ENCODE measurements around the gene PPP6R3. TPM values are rescaled to one million over a fixed set of nuclear protein-coding genes. Genes with fewer than 3 reads are reported as not detected.
A peak's percentile ranks its signal among the peaks of the same experiment; 100 is the strongest.

PPP6R3 gene
- total RNA-seq: 98.8 and 99.5 TPM in 2 replicates
- polyA plus RNA-seq: 31.7 and 34.7 TPM in 2 replicates
- polyA plus RNA-seq (2011; cell fraction: cytosol; rRNA removed): 27.0 and 27.6 TPM in 2 replicates
- 113 and 114 TPM in 2 replicates for polyA plus RNA-seq (2011; cell fraction: nucleus; rRNA removed)
- 51.4 and 59.2 TPM in 2 replicates for polyA plus RNA-seq (2012)
- polyA minus RNA-seq: 92.9 and 108 TPM in 2 replicates
- 140 TPM for polyA minus RNA-seq (2011; cell fraction: cytosol; rRNA and poly(A)+ RNA removed)
- 182 and 236 TPM in 2 replicates for polyA minus RNA-seq (2011; cell fraction: nucleus; rRNA and poly(A)+ RNA removed)
- percentile 94 among the genes with signal in this experiment for Bru-seq, nascent RNA
- percentile 92 among the genes with signal in this experiment for BruChase-seq, experiment 1, labeled RNA remaining after a 6-hour chase
- BruChase-seq, experiment 2, labeled RNA remaining after a 2-hour chase: percentile 95 among the genes with signal in this experiment
- long read RNA-seq, full-length matches to known transcripts: 13 of 90 reads
- long read RNA-seq, partial matches to known transcripts: 40 of 90 reads
- long read RNA-seq, other reads (novel, unspliced or antisense): 37 of 90 reads

- peaks cover 20% of the 10 kb centered on the region for H3K4me1 ChIP-seq (ENCODE audit: control insufficient read depth, extremely low read depth, insufficient read depth, low read length)
- peak within 1 kb of the TSS; percentile 96 for H3K9ac ChIP-seq (replicated peaks; ENCODE audit: extremely low read depth, insufficient read depth, low read length)
- POLR2A ChIA-PET: interaction anchor here (0.5 to 1.2 kb wide), 3 partner anchors 24 to 288 kb away, joined by 3 to 11 read pairs (median 3); partner anchors contain the start of gene C11orf24
- TF ChIP-seq POLR2AphosphoS5 (IDR thresholded peaks at IDR 0.05; ENCODE audit: insufficient read depth, low read depth, low read length): peak; percentile 48
- TF ChIP-seq POLR2A (IDR thresholded peaks at IDR 0.05; ENCODE audit: low read depth, low read length): peak; percentile 49
- no peak for TF ChIP-seq FOS (IDR thresholded peaks at IDR 0.05; ENCODE audit: borderline replicate concordance, insufficient read depth, low read length)
- H4K20me1 ChIP-seq (replicated peaks; ENCODE audit: control insufficient read depth, extremely low read depth, insufficient read depth, low read length): peaks cover 16% of the 10 kb centered on the region
- H3K4me3 ChIP-seq (replicated peaks in 1 of 3; ENCODE audit: insufficient read depth in 1 of 3, low read depth in 1 of 3, low read length in 3 of 3): peak within 1 kb of the TSS; percentile 82 to 84 (median 83)
- no peaks in the 10 kb centered on the region for H3K9me1 ChIP-seq (replicated peaks; ENCODE audit: control insufficient read depth, extremely low read depth, insufficient read depth, low read length)
- intact Hi-C loops (cut with micrococcal nuclease): loop anchor here (2.0 to 5.0 kb wide), 4 partner anchors 42 to 121 kb away; no protein-coding TSS in a partner anchor
- peak; percentile 28 for FAIRE-seq
- H3K79me2 ChIP-seq (ENCODE audit: control insufficient read depth, insufficient read depth, low read length): peaks cover 53% of the 10 kb centered on the region
- H3K27me3 ChIP-seq (ENCODE audit: control insufficient read depth in 2 of 2, insufficient read depth in 2 of 2, low read length in 2 of 2): no peaks in the 10 kb centered on the region
- H3K27ac ChIP-seq (ENCODE audit: insufficient read depth, low read depth, low read length): peak within 1 kb of the TSS; percentile 96
- peak within 1 kb of the TSS; percentile 66 for H3K4me2 ChIP-seq (ENCODE audit: insufficient read depth, low read length)
- peak within 1 kb of the TSS; percentile 97 for H2AFZ ChIP-seq (ENCODE audit: low read depth, low read length)
- dilution Hi-C loops (cut with MboI; ENCODE audit: extremely low pct_ligation_motif_present, low sequenced_read_pairs): no loop called here
- CTCF ChIA-PET: interaction anchor here (1.0 to 1.5 kb wide), 4 partner anchors 64 to 337 kb away, joined by 3 to 6 read pairs (median 4); no protein-coding TSS in a partner anchor
- peak; percentile 49 for DNase-seq (ENCODE audit: low read depth, low spot score)
- no TSS peak for BruUV-seq (replicated peaks)
- no peaks in the 10 kb centered on the region for H3K36me3 ChIP-seq (ENCODE audit: control insufficient read depth in 2 of 2, extremely low read depth in 1 of 2, insufficient read depth in 2 of 2, low read length in 2 of 2)
- no peaks in the 10 kb centered on the region for H3K9me3 ChIP-seq (replicated peaks; ENCODE audit: control insufficient read depth, insufficient read depth, low read length)
Measured at GRCh38 chr11:68460741-68461574, at the start of gene PPP6R3. Gene PPP6R3 (plus strand): TSS chr11:68460752. CDS start chr11:68537665, 76,913 bp downstream.

DNA sequence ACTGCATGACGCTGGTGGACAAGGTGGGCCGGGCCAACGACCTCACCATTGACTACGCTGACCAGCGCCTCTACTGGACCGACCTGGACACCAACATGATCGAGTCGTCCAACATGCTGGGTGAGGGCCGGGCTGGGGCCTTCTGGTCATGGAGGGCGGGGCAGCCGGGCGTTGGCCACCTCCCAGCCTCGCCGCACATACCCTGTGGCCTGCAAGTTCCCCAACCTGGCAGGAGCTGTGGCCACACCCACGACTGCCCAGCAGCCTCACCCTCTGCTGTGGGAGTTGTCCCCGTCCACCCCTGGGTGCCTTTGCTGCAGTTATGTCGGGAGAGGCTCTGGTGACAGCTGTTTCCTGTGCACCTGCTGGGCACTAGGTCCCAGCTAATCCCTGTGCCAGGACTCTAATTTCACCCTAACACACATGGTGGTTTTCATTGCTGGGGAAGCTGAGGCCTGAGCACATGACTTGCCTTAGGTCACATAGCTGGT is 49.0 kb upstream of the PPP6R3 start:
- ChIA-PET POLR2A (no interaction called here), CTCF (interaction anchor here (1.3 kb wide), 1 partner anchor 11 kb away, joined by 3 read pairs; no protein-coding TSS in a partner anchor)
- no peak overlapping the region for H3K27ac ChIP-seq (ENCODE audit: insufficient read depth, low read depth, low read length)
- H3K27me3 ChIP-seq (ENCODE audit: control insufficient read depth in 2 of 2, insufficient read depth in 2 of 2, low read length in 2 of 2): no peaks in the 10 kb centered on the region
- DNase-seq (ENCODE audit: low read depth, low spot score): no peak
- H4K20me1 ChIP-seq (replicated peaks; ENCODE audit: control insufficient read depth, extremely low read depth, insufficient read depth, low read length): no peaks in the 10 kb centered on the region
- H3K9me3 ChIP-seq (replicated peaks; ENCODE audit: control insufficient read depth, insufficient read depth, low read length): no peaks in the 10 kb centered on the region
- H3K4me2 ChIP-seq (ENCODE audit: insufficient read depth, low read length): no peak overlapping the region
- intact Hi-C loops (cut with micrococcal nuclease) (no loop called here), dilution Hi-C loops (cut with MboI; ENCODE audit: extremely low pct_ligation_motif_present, low sequenced_read_pairs) (no loop called here)
- H3K9me1 ChIP-seq (replicated peaks; ENCODE audit: control insufficient read depth, extremely low read depth, insufficient read depth, low read length): no peaks in the 10 kb centered on the region
- BruUV-seq (replicated peaks): no TSS peak
- H3K79me2 ChIP-seq (ENCODE audit: control insufficient read depth, insufficient read depth, low read length): no peaks in the 10 kb centered on the region
- H3K4me3 ChIP-seq (replicated peaks in 1 of 3; ENCODE audit: insufficient read depth in 1 of 3, low read depth in 1 of 3, low read length in 3 of 3): no peak overlapping the region
- no peak overlapping the region for H3K9ac ChIP-seq (replicated peaks; ENCODE audit: extremely low read depth, insufficient read depth, low read length)
- TF ChIP-seq CTCF (IDR thresholded peaks at IDR 0.05; ENCODE audit: extremely low read depth in 1 of 2, insufficient read depth in 1 of 2, low read depth in 1 of 2, low read length in 2 of 2): no peak
- TF ChIP-seq JUN (IDR thresholded peaks at IDR 0.05; ENCODE audit: borderline replicate concordance, insufficient read depth, insufficient read length, low read depth): no peak
- TF ChIP-seq POLR2A (IDR thresholded peaks at IDR 0.05; ENCODE audit: low read depth, low read length): no peak
- no peak for TF ChIP-seq MYC (IDR thresholded peaks at IDR 0.05; ENCODE audit: low read depth, low read length)
- TF ChIP-seq POLR2AphosphoS5 (IDR thresholded peaks at IDR 0.05; ENCODE audit: insufficient read depth, low read depth, low read length): no peak
- TF ChIP-seq GATA2 (IDR thresholded peaks at IDR 0.05; ENCODE audit: insufficient read depth, insufficient read length, low read depth, low read length): no peak
- TF ChIP-seq, protein P1, sequence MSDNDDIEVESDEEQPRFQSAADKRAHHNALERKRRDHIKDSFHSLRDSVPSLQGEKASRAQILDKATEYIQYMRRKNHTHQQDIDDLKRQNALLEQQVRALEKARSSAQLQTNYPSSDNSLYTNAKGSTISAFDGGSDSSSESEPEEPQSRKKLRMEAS (IDR thresholded peaks at IDR 0.05; ENCODE audit: insufficient read depth, insufficient read length): no peak
- no peak for TF ChIP-seq FOS (IDR thresholded peaks at IDR 0.05; ENCODE audit: borderline replicate concordance, insufficient read depth, low read length)
- TF ChIP-seq EZH2 (IDR thresholded peaks at IDR 0.05; ENCODE audit: borderline replicate concordance, low read depth, low read length, severe bottlenecking): no peak
- H3K4me1 ChIP-seq (ENCODE audit: control insufficient read depth, extremely low read depth, insufficient read depth, low read length): peaks cover 4% of the 10 kb centered on the region
- FAIRE-seq: no peak
- peaks cover 7 to 50% of the 10 kb centered on the region in 2 experiments for H3K36me3 ChIP-seq (ENCODE audit: control insufficient read depth in 2 of 2, extremely low read depth in 1 of 2, insufficient read depth in 2 of 2, low read length in 2 of 2)
- H2AFZ ChIP-seq (ENCODE audit: low read depth, low read length): no peak overlapping the region

All from endothelial cell of umbilical vein (primary cell).